Hypothalamus (tissue), 51 donors: Measurements from ENCODE around the gene NINJ1.
"Not testable (repeated sequence)": the region's sequence is repeated elsewhere in the genome, so short reads cannot be mapped to it uniquely, and the experiment has no call there.

Experiments
- DNase-seq, 51 donors: peaks; one replicate each; lab custom pipeline; 2025; lab: John Stamatoyannopoulos, UW

The NINJ1 gene

GRCh38 chr9:93121316-93122241 lies 12.5 kb downstream of the NINJ1 start:
- no peak for DNase-seq

- no peak for DNase-seq
These were observed 13.2 kb downstream of the NINJ1 start for GRCh38 chr9:93120846-93121315.

GRCh38 chr9:93119953-93120845 lies 13.9 kb downstream of the NINJ1 start:
- DNase-seq = peak in 42 of 51 donors; percentile 20 to 91 (median 68)

- no peak for DNase-seq
These were observed 14.4 kb downstream of the NINJ1 start for GRCh38 chr9:93119703-93119952.

GRCh38 chr9:93118863-93119702 lies 15.0 kb downstream of the NINJ1 start:
- no peak for DNase-seq

- no peak for DNase-seq
These were observed 15.9 kb downstream of the NINJ1 start for GRCh38 chr9:93117924-93118862.

- not testable (repeated sequence) for DNase-seq
These were observed 16.5 kb downstream of the NINJ1 start for GRCh38 chr9:93117521-93117920.

- peak in 20 of 51 donors; percentile 14 to 53 (median 36) for DNase-seq
These were observed 17.7 kb downstream of the NINJ1 start for GRCh38 chr9:93116072-93116961.

GRCh38 chr9:93115486-93116071 lies 18.5 kb downstream of the NINJ1 start:
- DNase-seq = no peak

GRCh38 chr9:93114984-93115335 lies 19.1 kb downstream of the NINJ1 start:
- DNase-seq = no peak

- no peak for DNase-seq
These were observed 19.7 kb downstream of the NINJ1 start for GRCh38 chr9:93114169-93114983.

GRCh38 chr9:93112864-93113389 lies 21.1 kb downstream of the NINJ1 start:
- DNase-seq = no peak

- no peak for DNase-seq
These were observed 21.8 kb downstream of the NINJ1 start for GRCh38 chr9:93112116-93112863.

- no peak for DNase-seq
These were observed 22.5 kb downstream of the NINJ1 start for GRCh38 chr9:93111371-93112115.

GRCh38 chr9:93111001-93111370 lies 23.1 kb downstream of the NINJ1 start:
- no peak for DNase-seq
